GM21381 (cell line): ENCODE data around the gene ELANE.
"Not testable (repeated sequence)": the region's sequence is repeated elsewhere in the genome, so short reads cannot be mapped to it uniquely, and the experiment has no call there.

Experiments used
- ATAC-seq: cut with Tn5 transposase; IDR thresholded peaks from one replicate; pipeline ENCODE4 v1.9.1; 2021; ENCODE audit warnings: mild to moderate bottlenecking, moderate library complexity; ENCODE audit not compliant: unreplicated experiment

Gene ELANE

DNA sequence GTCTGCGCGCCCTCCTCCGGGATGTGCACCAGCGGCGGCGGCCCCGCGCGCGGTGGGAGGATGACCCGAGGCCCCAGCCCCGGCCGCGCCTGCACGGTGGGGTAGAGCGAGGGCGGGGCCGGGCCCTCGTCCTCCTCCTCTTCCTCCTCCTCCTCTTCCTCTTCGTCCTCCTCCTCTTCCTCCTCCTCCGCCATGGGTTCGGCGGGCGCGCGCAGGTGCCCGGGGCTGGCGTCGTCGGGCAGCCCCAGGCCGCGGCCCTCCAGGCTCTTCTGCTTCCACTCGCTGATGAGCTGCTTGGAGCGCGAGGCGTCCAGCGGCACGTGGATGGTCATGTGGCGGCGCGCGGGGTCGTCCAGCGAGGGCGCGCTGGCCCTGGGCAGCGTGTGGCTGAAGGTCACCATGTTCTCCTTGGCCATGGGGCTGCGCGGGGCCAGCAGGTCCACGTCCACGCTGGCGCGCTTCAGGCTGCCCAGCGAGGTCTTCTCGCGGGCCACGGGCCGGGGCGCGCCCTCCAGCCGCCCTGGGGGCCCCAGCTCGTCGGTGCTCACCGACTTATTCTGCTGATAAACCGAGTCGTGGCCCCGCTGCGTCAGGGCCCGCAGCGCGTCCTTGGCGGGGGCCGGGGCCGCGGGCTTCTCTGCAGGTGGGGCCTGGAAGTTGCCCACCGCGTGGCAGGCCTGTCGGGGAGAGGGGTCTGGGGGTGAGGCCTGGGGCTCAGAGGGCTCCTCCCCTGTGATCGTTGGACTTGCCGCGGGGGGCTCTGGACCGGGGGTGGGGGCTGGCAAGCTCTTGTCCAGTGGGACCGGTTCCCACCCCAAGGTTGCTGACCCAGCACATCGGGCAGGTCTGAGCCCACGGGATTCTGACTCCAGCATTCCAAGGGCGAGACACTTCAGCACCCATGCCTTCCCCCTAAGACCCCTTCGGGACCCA, 38.6 kb upstream of the ELANE start:
- no peak for ATAC-seq

DNA sequence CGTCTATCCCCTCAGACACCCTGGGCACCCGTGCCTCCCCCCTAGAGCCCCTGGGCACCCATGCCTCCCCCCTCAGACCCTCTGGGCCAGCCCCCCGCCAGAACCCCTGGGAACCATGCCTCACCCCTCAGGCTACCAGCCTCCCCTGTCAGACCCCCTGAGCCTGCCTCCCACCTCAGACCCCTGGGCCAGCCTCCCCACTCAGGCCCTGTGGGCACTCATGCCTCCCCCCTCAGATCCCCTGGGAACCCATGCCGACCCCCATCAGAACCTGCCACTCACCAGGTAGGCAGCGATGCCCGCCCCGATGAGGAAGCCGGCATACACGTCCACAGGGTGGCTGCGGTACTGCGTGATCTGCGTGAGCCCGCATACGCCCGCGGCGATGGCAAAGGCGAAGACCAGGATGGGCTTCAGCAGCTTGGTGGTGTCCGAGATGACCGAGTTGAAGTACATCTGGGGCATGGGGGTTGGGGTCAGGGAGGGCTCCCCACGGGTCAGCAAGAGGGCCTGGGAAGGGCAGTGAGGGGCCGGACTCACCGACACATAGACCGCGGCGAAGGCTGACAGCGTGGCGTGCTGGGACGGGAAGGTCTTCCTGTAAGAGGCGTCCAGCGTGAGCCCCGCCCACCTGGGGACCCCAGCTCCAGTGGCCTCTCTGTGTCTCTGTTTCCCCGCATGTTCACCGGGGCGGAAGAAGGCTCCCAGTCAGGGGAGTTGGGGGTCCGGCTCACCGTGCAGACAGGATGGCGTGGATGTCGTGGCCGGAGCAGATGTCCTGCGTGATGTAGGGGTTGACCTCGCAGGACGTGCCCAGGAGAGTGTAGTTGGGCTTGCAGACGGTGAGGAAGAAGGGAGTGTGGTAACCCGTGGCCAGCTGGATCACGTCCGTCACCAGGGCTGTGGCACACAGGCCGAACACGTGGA, 37.7 kb upstream of the ELANE start:
- no peak for ATAC-seq

DNA sequence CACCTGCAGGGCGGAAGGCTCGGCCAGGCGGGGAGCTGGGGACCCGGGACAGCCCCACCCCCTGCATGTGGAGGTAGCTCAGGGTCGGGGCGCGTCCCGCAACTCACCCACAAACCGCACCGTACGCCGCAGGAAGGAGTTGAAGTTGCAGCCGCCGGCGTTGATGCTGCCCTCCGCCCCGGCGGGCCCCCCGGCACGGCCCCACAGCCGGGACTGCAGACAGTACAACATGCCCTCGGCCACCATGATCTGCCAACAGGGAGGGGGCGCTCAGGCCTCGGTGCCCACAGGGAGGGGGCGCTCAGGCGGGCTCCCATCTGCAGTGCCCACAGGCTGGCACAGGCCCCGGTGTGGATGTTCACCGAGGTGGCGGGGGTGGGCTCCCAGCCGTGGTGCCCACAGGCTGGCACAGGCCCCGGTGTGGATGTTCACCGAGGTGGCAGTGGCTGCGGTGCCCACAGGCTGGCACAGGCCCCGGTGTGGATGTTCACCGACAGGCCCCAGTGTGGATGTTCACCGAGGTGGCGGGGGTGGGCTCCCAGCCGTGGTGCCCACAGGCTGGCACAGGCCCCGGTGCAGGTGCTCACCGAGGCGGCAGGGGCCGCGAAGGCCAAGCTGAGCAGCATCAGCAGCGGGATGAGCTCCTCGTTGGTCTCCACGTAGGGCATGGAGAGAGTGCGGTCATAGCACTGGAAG, 36.9 kb upstream of the ELANE start:
- no peak for ATAC-seq

DNA sequence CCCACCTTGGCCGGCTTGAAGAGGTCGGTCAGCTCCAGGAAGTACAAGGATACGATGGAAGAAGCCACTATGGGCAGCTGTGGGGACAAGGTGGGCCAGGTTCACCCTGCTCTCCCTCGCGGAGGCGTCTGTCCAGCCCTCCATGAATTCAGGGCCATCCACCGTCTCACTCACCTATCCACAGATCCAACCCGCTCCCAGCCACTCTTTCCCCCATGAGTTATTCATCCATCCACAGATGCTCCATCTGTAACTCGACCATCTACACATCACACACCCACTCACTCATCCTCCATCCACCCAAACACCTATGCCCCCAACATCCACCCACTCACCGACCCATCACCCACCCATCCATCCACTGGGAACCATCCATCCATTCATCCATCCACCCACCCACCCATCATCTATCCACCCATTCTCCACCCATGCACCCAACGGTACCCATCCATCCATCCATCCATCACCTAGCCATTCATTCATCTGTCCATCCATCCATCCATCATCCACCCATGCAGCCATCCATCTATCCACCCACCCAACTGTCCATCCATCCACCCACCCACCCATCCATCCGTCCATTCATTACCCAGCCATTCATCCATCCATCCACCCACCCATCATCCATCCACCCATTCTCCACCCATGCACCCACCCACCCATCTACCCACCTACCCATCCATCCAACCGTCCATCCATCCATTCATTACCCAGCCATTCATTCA, 36.2 kb upstream of the ELANE start:
- ATAC-seq, result no peak

DNA sequence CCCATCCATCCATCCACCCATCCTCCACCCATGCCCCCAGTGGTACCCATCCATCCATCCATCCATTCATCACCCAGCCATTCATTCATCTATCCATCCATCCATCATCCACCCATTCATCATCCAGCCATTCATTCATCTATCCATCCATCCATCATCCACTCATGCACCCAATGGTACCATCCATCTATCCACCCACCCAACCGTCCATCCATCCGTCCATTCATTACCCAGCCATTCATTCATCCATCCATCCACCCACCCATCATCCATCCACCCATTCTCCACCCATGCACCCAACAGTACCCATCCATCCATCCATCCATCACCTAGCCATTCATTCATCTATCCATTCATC, 35.6 kb upstream of the ELANE start:
- no peak for ATAC-seq

DNA sequence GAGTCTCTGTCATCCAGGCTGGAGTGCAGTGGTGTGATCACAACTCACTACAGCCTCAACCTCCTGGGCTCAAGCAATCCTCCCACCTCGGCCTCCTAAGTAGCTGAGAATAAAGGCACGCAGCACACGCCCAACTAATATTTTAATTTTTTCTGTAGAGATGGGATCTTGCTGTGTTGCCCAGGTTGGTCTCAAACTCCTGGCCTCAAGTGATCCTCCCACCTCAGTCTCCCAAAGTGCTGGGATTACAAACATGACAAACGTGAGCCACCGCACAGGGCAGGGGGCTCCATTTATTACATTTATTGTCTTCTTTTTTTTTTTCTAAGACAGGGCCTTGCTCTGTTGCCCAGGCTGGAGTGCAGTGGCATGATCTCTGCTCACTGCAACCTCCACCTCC, 31.9 kb upstream of the ELANE start:
- ATAC-seq, result not testable (repeated sequence)

DNA sequence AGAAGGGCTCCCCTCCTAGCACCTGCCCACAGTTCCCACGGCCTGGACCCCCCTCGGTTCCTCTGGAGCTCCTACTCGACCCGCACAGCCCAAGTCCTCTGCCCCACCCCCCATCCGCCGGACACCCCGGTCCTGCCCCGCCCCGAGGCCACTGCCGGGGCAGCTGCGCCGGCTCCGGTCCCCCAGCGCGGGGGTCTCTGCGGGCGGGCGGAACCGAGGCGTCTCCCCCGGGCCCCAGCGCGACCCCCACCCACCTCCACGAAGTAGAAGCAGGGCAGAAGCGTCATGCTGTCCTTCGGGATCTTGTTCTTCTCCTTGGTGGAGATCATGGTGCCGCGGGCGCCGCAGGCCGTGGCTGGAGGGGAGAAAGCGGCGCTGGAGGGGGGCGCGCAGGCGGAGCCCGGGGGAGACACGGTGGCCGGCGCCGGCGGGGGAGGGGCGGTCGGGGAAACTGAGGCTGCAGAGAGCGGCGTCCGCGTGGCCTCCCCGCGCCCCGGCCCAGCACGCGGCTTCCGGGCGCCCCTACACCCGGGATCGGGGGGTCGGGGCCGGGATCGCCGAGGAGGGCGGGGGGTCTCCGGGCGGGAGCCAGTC, 30.8 kb upstream of the ELANE start:
- ATAC-seq, result no peak

DNA sequence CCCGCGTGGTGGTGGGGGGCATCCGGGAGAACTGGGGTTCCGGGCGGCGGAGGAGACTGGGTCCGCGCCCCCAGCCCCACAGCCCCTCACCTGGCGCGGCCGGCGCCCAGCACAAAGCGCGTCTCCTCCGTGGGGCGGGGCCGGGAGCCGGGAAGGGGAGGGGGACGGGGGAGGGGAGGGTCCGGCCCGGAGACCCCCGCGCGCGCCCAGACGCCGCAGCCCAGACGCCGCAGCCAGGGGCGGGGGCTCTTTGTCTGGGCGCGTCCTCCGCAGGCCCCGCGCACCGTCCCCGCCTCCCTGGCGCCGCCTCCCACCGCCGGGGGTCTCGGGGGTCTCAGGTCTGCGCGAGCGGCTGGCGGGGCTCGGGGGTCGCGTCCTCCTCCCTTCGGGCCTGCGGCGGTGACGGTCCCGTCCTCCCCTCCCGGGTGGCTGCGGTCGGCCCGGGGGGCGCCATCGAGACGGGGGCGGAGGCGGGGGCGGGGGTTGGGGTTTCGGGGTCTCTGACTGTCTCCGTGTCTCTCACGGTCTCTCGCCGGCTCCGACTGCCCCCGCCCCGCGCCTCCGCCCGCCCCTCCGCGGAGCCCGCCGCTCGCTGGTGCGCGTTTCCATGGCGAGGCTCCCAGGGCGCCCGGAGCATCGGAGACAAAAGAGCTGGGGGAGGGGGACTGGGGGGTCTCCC, 30.1 kb upstream of the ELANE start, which contains the start of gene PLPPR3:
Gene PLPPR3 (minus strand): TSS at position 131 of the 679 bp plus-strand sequence. CDS start 396 bp downstream, outside the sequence.
- no peak for ATAC-seq

DNA sequence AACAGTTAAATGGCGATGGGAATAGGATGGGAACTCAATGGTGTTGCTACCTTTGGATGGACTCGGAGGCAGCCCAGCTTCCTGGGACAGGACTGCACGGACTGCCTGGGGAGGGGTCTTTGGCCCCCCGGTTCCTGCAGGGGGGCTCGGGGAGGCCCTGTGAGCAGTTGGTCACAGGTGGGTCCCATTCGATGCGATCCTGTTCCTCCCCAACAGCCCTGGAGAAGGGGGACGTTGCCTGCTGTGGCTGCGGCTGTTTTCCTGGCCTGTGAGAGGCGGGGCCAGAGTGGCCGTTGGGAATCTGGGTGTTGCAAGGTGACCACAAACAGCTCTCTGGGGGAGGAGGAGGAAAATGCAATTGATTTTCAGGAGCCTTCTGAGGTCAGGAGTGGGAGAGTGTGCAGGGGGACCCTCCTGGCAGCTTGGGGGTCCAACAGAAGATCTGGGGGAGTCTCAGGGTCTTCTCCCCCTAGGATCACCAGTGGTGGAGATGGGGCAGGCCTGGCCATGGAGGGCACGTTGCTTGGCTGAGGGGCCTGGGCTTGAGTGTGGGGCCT, 28.5 kb upstream of the ELANE start:
- ATAC-seq, result no peak

DNA sequence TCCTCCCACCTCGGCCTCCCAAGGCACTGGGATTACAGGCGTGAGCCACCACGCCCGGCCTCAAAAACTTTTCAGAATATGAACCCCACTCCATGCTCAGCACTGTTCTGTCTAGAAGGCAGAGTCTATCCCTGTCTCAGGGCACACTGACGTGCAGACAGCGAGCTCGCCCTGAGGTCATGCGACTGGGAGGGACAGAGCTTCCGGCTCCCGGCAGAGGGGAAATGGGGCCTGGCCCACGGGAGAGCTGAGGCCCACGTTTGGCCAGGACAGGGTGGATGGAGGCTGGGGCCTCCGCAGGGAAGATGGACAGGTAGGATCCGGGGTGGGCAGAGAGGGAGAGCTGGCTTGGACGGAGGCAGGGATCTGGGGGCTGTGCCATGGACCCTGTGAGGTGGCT, 27.2 kb upstream of the ELANE start:
- no peak for ATAC-seq

DNA sequence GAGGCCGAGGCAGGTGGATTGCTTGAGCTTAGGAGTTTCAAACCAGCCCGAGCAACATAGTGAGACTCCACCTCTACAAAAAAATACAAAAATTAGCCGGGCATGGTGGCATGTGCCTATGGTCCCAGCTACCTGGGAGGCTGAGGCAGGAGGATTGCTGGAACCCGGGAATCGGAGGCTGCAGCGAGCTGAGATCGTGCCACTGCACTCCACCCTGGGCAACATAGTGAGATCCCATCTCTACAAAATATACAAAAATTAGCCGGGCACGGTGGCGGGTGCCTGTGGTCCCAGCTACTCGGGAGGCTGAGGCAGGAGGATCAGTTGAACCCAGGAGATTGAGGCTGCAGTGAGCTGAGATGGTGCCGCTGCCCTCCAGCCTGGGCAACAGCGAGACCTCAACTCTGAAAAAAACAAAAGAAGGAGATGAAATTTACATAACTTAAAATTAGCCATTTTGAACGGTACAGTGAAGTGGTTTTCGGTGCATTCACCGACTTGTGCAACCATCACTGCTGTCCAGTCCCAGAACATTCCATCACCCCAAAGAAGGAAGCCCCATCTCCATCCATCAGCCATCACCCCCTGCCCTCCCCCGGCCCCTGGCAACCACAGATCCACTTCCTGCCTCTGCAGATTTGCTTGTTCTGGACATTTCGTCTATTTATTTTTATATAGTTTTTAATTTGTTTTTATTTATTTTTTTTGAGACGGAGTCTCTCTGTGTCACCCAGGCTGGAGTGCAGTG, 26.0 kb upstream of the ELANE start:
- ATAC-seq, result no peak

DNA sequence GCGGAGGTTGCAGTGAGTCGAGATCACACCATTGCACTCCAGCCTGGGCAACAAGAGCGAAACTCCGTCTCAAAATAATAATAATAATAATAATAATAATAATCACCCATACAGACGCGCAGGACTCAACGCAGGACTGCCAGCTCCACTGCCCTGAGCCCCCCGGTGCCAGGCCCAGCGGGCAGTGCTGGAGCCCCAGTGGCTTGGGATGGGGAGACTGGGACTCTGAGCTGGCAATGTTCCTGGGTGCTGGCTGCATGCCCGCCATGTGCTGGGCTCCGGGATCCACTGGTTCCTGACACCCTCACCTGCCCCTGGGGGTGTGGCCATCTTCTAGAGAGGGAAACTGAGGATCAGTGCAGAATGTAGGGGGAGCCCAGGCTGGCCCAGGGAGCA, 24.8 kb upstream of the ELANE start:
- ATAC-seq, result no peak

DNA sequence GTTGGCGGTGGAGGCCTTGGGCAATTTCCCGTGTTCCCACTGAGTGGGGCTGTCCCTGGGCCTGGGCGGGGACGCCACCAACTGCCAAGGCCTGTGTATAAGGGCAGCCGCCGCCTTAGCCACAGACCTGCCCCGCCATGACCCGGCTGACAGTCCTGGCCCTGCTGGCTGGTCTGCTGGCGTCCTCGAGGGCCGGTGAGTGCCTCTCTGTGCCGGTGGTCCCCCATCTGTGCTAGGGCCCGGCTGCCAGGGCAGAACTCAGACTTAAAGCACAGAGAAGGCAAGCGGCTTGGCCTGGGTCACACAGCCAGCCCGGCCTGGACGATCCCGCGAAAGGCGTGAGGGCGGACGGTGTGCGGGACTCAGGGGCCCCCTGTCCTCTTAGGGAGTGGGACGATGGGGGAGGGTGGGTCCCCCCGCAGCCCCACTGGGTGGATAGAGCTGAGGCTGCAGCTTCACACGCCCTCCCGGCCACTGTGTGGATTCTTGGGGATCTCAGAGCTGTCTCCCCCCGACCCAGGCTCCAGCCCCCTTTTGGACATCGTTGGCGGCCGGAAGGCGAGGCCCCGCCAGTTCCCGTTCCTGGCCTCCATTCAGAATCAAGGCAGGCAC, 24.3 kb upstream of the ELANE start, which contains the start of gene AZU1:
Gene AZU1 (plus strand): TSS at position 128 of the 612 bp plus-strand sequence. CDS start 10 bp downstream, at position 138.
- ATAC-seq, result no peak

DNA sequence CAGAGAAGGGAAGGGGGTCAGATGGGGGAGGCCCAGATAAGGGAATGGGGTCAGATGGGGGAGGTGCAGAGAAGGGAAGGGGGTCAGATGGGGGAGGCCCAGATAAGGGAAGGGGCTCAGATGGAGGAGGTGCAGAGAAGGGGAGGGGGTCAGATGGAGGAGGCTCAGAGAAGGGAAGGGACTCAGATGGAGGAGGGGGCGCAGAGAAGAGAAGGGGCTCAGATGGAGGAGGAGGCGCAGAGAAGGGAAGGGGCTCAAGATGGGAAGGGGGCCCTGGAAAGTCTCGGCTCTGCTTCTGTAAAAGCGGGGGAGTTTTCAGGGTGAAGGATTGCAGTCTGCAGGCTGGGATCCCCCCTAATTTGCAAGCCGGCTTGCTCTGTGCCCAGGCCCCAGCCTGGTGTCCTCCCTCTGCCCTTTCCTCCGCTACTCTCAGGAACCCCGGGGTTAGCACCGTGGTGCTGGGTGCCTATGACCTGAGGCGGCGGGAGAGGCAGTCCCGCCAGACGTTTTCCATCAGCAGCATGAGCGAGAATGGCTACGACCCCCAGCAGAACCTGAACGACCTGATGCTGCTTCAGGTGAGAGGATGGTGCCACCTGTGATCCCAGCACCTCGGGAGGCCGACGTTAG, 22.9 kb upstream of the ELANE start:
- ATAC-seq, result no peak

DNA sequence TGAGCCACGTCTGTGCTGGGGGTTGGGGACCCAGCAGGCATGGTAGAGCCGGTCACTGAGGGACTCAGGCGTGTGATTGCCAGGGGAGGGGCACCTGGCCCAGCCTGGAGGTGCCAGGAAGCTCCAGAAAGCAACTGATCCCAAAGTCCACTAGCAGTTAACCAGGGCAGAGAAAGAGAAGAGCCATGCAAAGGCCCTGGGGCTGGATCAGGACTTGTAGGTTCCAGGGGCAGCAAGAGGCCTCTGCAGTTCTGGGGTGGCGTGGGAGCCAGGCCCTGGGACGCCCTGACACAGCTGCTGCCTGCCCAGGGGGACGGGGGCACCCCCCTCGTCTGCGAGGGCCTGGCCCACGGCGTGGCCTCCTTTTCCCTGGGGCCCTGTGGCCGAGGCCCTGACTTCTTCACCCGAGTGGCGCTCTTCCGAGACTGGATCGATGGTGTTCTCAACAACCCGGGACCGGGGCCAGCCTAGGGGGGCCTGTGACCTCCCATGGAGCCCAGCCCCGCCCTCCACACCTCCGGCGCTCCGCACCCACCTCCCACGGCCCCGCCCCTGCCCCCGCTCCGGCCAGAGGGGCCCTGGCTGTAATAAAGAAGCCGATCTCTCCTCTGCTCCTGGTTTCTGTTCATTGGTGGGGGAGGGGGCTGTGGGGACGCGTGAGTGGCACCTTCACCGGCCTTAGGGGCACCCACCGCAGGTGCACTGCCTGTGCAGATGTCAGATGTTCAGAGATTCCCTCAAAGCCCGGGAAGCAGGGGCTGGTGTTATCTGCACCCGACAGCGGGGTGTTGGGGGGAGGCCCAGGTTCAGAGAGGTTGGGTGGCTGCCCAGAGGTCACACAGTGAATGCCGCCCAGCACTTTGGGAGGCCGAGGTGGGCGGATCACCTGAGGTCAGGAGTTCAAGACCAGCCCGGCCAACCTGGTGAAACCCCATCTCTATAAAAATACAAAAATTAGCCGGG, 20.4 kb upstream of the ELANE start:
- ATAC-seq, result no peak

DNA sequence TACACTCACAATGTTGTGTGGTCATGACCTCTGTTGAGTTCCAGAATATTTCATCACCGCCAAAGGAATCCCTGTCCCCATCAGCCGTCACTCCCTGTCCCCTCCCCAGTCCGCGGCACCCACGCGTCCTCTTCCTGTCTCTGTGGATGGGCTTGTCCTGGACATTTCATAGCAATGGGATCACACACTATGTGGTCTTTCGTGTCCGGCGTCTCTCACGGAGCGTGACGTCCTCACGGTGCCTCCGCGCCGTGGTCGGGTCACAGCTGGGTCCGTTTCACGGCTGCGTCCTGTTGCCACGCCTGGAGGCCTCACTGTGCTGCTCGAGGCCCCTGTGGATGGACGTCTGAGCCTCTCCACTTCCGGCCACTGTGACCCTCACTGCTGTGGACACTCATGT, 17.9 kb upstream of the ELANE start:
- ATAC-seq, result no peak
